Left ventricle myocardium inferior (tissue), 1 donor: ENCODE data around the gene LINGO1. TPM values are rescaled to one million over a fixed set of nuclear protein-coding genes. Genes with fewer than 3 reads are reported as not detected.

Source experiments
- DNase-seq: peaks from one replicate; pipeline ENCODE4 v3.0.0-alpha.2; 2020
- H3K27ac ChIP-seq: fragments of 200-600 bp; replicated peaks from 2 replicates; pipeline ENCODE4 v1.8.0; 2021
- H3K27me3 ChIP-seq: fragments of 200-600 bp; 2 replicates; pipeline ENCODE4 v1.8.0; 2021; ENCODE audit warnings: low read depth
- H3K36me3 ChIP-seq: fragments of 200-600 bp; 2 replicates; pipeline ENCODE4 v1.8.0; 2021
- H3K4me1 ChIP-seq: fragments of 200-600 bp; 2 replicates; pipeline ENCODE4 v1.8.0; 2021
- H3K4me3 ChIP-seq: fragments of 200-600 bp; 2 replicates; pipeline ENCODE4 v1.8.0; 2021; ENCODE audit warnings: mild to moderate bottlenecking, moderate library complexity
- H3K9me3 ChIP-seq: fragments of 200-600 bp; replicated peaks from 2 replicates; pipeline ENCODE4 v1.8.0; 2021
- CTCF ChIP-seq: fragments of 200-600 bp; IDR thresholded peaks from 2 replicates; pipeline ENCODE4 v1.8.0; 2021; ENCODE audit warnings: antibody characterized with exemption, mild to moderate bottlenecking, borderline replicate concordance
- intact Hi-C: fragments of 100-400 bp; cut with micrococcal nuclease; formaldehyde crosslinking; loops from one replicate; pipeline ENCODE4 v1.11.0; 2022
- total RNA-seq: library from RNA; stranded (reverse); fragmentation: NEBNext Ultra II Directional; extraction: Animal tissue kit (Norgen Biotek cat#: 25700); gene quantifications from one replicate; pipeline ENCODE4 v1.2.1, GENCODE V29; 2021
- donor health status: DM: no; HTN: yes; CAD: no; lungs with severe emphysema.

Gene LINGO1
- total RNA-seq, 1 donor from 2014 or later = 0.96 TPM

DNA sequence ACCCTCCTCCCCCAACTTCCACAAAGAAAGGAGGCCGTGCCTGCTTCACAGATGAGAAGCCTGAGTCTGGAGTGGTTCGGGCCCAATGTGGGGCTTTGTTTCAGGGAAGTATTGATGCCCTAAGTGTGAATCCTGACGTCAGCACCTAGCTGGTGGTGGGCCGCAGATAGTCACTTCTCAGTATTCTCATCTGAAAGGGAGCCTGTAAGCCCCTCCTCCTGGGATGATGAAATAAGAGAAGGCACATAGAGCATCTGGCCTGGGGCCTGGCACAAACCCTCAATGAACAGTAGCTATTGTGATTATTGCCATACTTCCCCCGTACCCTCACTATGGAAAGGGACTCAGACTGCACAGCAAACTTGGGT lies 24.8 kb downstream of the LINGO1 start:
- DNase-seq = no peak
- peak overlapping the region; percentile 64 for H3K27ac ChIP-seq
- no peak for TF ChIP-seq CTCF

GRCh38 chr15:77607111-77607893 lies 25.4 kb downstream of the LINGO1 start:
- Histone ChIP-seq H3K27me3 (peaks cover 2% of the 10 kb centered on the region), H3K36me3 (no peaks in the 10 kb centered on the region), H3K4me3 (no peak overlapping the region), H3K27ac (peak overlapping the region; percentile 64), H3K4me1 (peaks cover 24% of the 10 kb centered on the region), H3K9me3 (no peaks in the 10 kb centered on the region)
- DNase-seq = peak; percentile 29
- TF ChIP-seq CTCF = no peak
- intact Hi-C loops = no loop called here

More for the DNA sequence above, 24.8 kb downstream of the LINGO1 start:
- H3K36me3 ChIP-seq = no peaks in the 10 kb centered on the region
- intact Hi-C loops = no loop called here
- peaks cover 5% of the 10 kb centered on the region for H3K27me3 ChIP-seq
- H3K9me3 ChIP-seq = no peaks in the 10 kb centered on the region
- H3K4me3 ChIP-seq = no peak overlapping the region
- H3K4me1 ChIP-seq = peaks cover 24% of the 10 kb centered on the region

DNA sequence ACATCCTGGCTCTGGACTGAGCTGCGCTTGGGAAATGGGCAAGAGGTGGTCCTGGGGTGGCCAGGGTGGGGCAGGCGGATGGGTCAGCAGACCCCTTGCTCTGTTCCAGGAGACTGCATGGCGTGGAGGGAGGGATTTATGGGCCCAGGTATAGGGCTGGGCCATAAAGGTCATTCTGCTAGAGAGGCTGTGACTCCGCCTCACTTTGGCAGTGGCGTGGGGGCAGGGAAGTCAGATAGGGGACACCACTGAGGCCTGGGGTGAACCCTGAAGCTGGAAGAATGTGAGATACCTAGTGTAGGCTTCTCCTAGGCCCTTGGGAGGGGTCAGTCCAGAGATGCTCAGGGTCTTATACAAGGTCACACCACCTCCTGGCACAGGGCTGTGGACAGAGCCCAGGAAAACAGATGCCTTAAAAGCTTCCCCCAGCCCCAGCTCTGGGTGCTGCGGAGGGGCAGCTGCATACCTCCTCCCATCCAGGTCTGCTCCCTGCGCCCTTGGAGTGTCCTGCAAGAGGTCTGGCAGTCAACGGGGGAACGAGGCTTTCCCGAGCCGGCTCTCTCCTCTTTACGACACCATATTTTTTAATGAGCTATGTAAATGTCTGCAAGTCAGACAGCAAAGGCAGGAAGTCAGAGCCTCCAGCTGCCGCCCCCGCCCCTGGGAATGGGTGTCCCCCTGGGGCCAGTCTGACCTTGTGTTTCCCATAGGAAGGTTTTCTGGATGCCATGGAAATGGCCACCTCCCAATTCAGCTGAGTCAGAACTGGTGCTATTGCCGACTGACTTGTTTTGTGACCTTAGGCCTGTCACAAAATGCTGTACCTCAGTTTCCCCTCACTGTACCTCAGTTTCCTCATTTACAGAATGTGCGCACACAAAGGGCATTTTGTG lies 26.3 kb downstream of the LINGO1 start:
- Histone ChIP-seq H3K4me1 (peaks cover 24% of the 10 kb centered on the region), H3K4me3 (no peak overlapping the region), H3K9me3 (no peaks in the 10 kb centered on the region), H3K36me3 (no peaks in the 10 kb centered on the region), H3K27me3 (no peaks in the 10 kb centered on the region), H3K27ac (peak overlapping the region; percentile 64)
- intact Hi-C loops = no loop called here
- TF ChIP-seq CTCF = no peak
- peak; percentile 31 for DNase-seq

GRCh38 chr15:77605547-77605946 lies 27.2 kb downstream of the LINGO1 start:
- Histone ChIP-seq H3K27ac (no peak overlapping the region), H3K27me3 (no peaks in the 10 kb centered on the region), H3K4me3 (no peak overlapping the region), H3K9me3 (no peaks in the 10 kb centered on the region), H3K4me1 (peaks cover 26% of the 10 kb centered on the region), H3K36me3 (no peaks in the 10 kb centered on the region)
- DNase-seq = no peak
- intact Hi-C loops = no loop called here
- no peak for TF ChIP-seq CTCF

GRCh38 chr15:77604973-77605372 lies 27.7 kb downstream of the LINGO1 start:
- TF ChIP-seq CTCF = no peak
- intact Hi-C loops = no loop called here
- no peaks in the 10 kb centered on the region for H3K27me3 ChIP-seq
- H3K4me3 ChIP-seq = no peak overlapping the region
- no peaks in the 10 kb centered on the region for H3K9me3 ChIP-seq
- H3K4me1 ChIP-seq = peaks cover 32% of the 10 kb centered on the region
- H3K27ac ChIP-seq = no peak overlapping the region
- no peaks in the 10 kb centered on the region for H3K36me3 ChIP-seq
- no peak for DNase-seq
